ENCODE measurements around the gene PLEK. TPM values are rescaled to one million over a fixed set of nuclear protein-coding genes. Genes with fewer than 3 reads are reported as not detected.

PLEK gene
- total RNA-seq, 8 experiments from 2014 or later: 0.17 to 1.6 (median 0.87) TPM; not detected in 1

- ATAC-seq (replicated peaks in 6 of 8): peak in 5 of 8 experiments; percentile 23 to 80 (median 53)
- peaks cover 6 to 14% of the 10 kb centered on the region in 2 donors for H3K4me1 ChIP-seq (replicated peaks in 1 of 2)
- no peak overlapping the region for H3K27ac ChIP-seq
- in situ Hi-C loops (cut with MboI; ENCODE audit: low pct_unique_long_range_greater_than_20kb in 2 of 9, low sequenced_read_pairs in 9 of 9, unreplicated experiment in 9 of 9): no loop called here
- 20 to 75% (median 33%) methylated on average over 1 to 3 of the region's 3 CpGs; no CpG with 5 or more reads in 5 of the 10 experiments for WGBS, 10 experiments
- H3K4me3 ChIP-seq: no peak overlapping the region
These were observed 49.8 kb downstream of the PLEK start for GRCh38 chr2:68414876-68415275.

DNA sequence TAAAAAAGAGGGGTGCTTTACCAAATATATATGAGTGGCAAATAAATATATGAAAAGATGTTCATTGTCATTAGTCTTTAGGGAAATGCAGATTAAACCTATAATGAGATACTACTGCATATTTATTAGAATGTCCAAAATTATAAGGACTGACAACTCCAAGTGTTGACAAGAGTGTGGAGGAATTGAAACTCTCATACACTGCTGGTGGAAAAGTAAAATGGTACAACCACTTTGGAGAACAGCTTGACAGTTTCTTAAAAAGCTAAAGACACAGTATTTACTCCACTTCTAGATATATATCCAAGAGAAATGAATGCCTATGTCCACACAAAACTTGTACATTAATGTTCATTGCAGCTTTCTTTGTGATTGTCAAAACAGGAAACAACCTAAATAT, 50.4 kb downstream of the PLEK start:
- no peak for ATAC-seq (replicated peaks in 6 of 8)
- Histone ChIP-seq H3K27ac (no peak overlapping the region), H3K4me1 (replicated peaks in 1 of 2) (peaks cover 12 to 19% of the 10 kb centered on the region in 2 donors), H3K4me3 (no peak overlapping the region)
- in situ Hi-C loops (cut with MboI; ENCODE audit: low pct_unique_long_range_greater_than_20kb in 2 of 9, low sequenced_read_pairs in 9 of 9, unreplicated experiment in 9 of 9): no loop called here

- 67 to 100% (median 83%) methylated on average over 1 to 4 of the region's 9 CpGs; no CpG with 5 or more reads in 1 of the 10 experiments for WGBS, 10 experiments
- in situ Hi-C loops (cut with MboI; ENCODE audit: low pct_unique_long_range_greater_than_20kb in 2 of 9, low sequenced_read_pairs in 9 of 9, unreplicated experiment in 9 of 9): no loop called here
These were observed 51.1 kb downstream of the PLEK start for GRCh38 chr2:68416081-68416675.

DNA sequence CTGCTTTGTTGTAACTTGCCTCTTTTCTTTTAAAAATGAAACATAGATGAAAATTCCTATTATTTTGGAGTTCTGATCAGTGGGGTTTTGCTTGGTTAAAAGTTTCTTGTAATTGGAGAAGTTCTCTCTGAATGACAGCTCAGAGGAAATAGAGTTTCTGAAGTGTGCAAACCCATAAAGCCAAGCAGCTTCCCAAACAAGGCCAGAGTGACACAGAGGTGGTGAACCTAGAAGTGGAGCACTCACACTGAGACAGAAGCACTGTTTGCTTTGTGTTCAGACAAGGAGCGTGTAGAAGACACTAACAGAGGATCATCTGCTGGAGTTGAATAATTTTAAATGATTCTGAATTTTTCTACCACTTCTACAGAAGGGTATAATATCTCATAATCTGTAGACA, 52.8 kb downstream of the PLEK start:
- Histone ChIP-seq H3K27ac (no peak overlapping the region), H3K4me1 (replicated peaks in 1 of 2) (peaks cover 18 to 25% of the 10 kb centered on the region in 2 donors), H3K4me3 (no peak overlapping the region)
- WGBS, 10 experiments: 0 to 86% (median 80%) methylated on average over 1 of the region's 1 CpG; no CpG with 5 or more reads in 5 of the 10 experiments
- in situ Hi-C loops (cut with MboI; ENCODE audit: low pct_unique_long_range_greater_than_20kb in 2 of 9, low sequenced_read_pairs in 9 of 9, unreplicated experiment in 9 of 9): no loop called here
- no peak for ATAC-seq (replicated peaks in 6 of 8)

More at GRCh38 chr2:68416081-68416675, 51.1 kb downstream of the PLEK start:
- Histone ChIP-seq H3K4me3 (no peak overlapping the region), H3K27ac (no peak overlapping the region), H3K4me1 (replicated peaks in 1 of 2) (peaks cover 18 to 25% of the 10 kb centered on the region in 2 donors)
- no peak for ATAC-seq (replicated peaks in 6 of 8)

DNA sequence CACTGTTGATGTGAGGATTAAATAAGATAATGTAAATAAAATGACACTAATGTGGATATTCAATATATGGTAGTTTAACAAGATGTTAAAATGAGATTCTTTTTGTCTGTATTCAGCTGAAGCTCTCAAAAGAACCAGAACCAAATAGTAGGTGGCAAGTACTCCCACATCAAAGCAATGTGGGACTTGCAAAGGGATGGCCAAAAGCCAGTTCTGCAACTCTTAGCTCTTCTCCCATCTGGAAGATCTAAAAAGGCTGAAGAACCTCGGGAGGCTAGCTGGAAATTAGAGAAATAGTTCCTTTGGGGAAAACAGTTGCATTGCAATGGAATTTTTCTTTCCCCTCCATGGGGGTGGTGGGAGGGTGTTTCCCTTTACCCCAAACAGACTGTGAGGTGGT, 53.3 kb downstream of the PLEK start:
- H3K27ac ChIP-seq: no peak overlapping the region
- no peak for ATAC-seq (replicated peaks in 6 of 8)

GRCh38 chr2:68418855-68419254, 53.8 kb downstream of the PLEK start:
- Histone ChIP-seq H3K27ac (no peak overlapping the region), H3K4me1 (replicated peaks in 1 of 2) (peaks cover 18 to 23% of the 10 kb centered on the region in 2 donors), H3K4me3 (no peak overlapping the region)
- ATAC-seq (replicated peaks in 6 of 8): no peak
- in situ Hi-C loops (cut with MboI; ENCODE audit: low pct_unique_long_range_greater_than_20kb in 2 of 9, low sequenced_read_pairs in 9 of 9, unreplicated experiment in 9 of 9): no loop called here
- 48 to 100% (median 86%) methylated on average over 1 to 2 of the region's 3 CpGs; no CpG with 5 or more reads in 6 of the 10 experiments for WGBS, 10 experiments

More for the DNA sequence above, 53.3 kb downstream of the PLEK start:
- in situ Hi-C loops (cut with MboI; ENCODE audit: low pct_unique_long_range_greater_than_20kb in 2 of 9, low sequenced_read_pairs in 9 of 9, unreplicated experiment in 9 of 9): no loop called here
- no peak overlapping the region for H3K4me3 ChIP-seq
- 14 to 60% (median 29%) methylated on average over 1 of the region's 1 CpG; no CpG with 5 or more reads in 3 of the 10 experiments for WGBS, 10 experiments
- peaks cover 18 to 25% of the 10 kb centered on the region in 2 donors for H3K4me1 ChIP-seq (replicated peaks in 1 of 2)

- 0 to 100% (median 67%) methylated on average over 1 to 3 of the region's 3 CpGs; no CpG with 5 or more reads in 1 of the 10 experiments for WGBS, 10 experiments
- H3K27ac ChIP-seq: peak overlapping the region; percentile 79 to 88
- peaks cover 18 to 23% of the 10 kb centered on the region in 2 donors for H3K4me1 ChIP-seq (replicated peaks in 1 of 2)
- peak in 5 of 8 experiments; percentile 73 to 98 (median 96) for ATAC-seq (replicated peaks in 6 of 8)
- H3K4me3 ChIP-seq: no peak overlapping the region
- in situ Hi-C loops (cut with MboI; ENCODE audit: low pct_unique_long_range_greater_than_20kb in 2 of 9, low sequenced_read_pairs in 9 of 9, unreplicated experiment in 9 of 9): no loop called here
These were observed 55.3 kb downstream of the PLEK start for GRCh38 chr2:68420254-68420910.

GRCh38 chr2:68423966-68424650, 59.0 kb downstream of the PLEK start:
- Histone ChIP-seq H3K4me1 (replicated peaks in 1 of 2) (peaks cover 16 to 18% of the 10 kb centered on the region in 2 donors), H3K4me3 (no peak overlapping the region), H3K27ac (no peak overlapping the region)
- in situ Hi-C loops (cut with MboI; ENCODE audit: low pct_unique_long_range_greater_than_20kb in 2 of 9, low sequenced_read_pairs in 9 of 9, unreplicated experiment in 9 of 9): no loop called here
- ATAC-seq (replicated peaks in 6 of 8): no peak
- 29 to 80% (median 47%) methylated on average over 1 to 2 of the region's 2 CpGs; no CpG with 5 or more reads in 1 of the 10 experiments for WGBS, 10 experiments

- Histone ChIP-seq H3K27ac (no peak overlapping the region), H3K4me3 (no peak overlapping the region), H3K4me1 (replicated peaks in 1 of 2) (peaks cover 6% of the 10 kb centered on the region in 2 donors)
- in situ Hi-C loops (cut with MboI; ENCODE audit: low pct_unique_long_range_greater_than_20kb in 2 of 9, low sequenced_read_pairs in 9 of 9, unreplicated experiment in 9 of 9): loop anchor here in 5 of 9 experiments (25.0 kb wide), 3 partner anchors 113 to 313 kb away; partner anchors contain the start of gene CNRIP1 (in 1 of the 5)
- WGBS, 10 experiments: 34 to 93% (median 60%) methylated on average over 2 to 3 of the region's 3 CpGs; no CpG with 5 or more reads in 4 of the 10 experiments
- no peak for ATAC-seq (replicated peaks in 6 of 8)
These were observed 60.4 kb downstream of the PLEK start for GRCh38 chr2:68425503-68425902.

DNA sequence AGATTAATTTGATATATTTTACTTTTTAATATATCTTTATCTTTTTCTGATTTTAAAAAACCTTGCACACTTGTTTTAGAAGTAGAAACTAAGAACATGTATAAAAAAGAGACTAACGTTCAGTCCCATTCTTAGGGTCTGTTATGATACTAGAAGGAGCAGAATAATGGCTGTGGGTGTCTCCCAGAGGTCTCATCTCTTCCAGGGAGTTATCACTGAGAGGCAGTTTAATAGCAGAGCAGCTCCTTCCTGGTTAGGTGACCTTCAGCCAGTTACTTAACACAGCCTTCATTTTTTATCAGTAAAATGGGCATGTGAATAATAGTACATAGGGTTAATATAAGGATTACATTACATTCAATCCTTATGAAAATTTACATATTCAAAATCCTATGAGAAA, 61.4 kb downstream of the PLEK start:
- ATAC-seq (replicated peaks in 6 of 8): no peak
- Histone ChIP-seq H3K4me3 (no peak overlapping the region), H3K4me1 (replicated peaks in 1 of 2) (no peaks in the 10 kb centered on the region), H3K27ac (no peak overlapping the region)
- 25 to 88% (median 70%) methylated on average over 1 of the region's 1 CpG; no CpG with 5 or more reads in 1 of the 10 experiments for WGBS, 10 experiments
- in situ Hi-C loops (cut with MboI; ENCODE audit: low pct_unique_long_range_greater_than_20kb in 2 of 9, low sequenced_read_pairs in 9 of 9, unreplicated experiment in 9 of 9): loop anchor here in 5 of 9 experiments (25.0 kb wide), 3 partner anchors 114 to 314 kb away; partner anchors contain the start of gene CNRIP1 (in 1 of the 5)

DNA sequence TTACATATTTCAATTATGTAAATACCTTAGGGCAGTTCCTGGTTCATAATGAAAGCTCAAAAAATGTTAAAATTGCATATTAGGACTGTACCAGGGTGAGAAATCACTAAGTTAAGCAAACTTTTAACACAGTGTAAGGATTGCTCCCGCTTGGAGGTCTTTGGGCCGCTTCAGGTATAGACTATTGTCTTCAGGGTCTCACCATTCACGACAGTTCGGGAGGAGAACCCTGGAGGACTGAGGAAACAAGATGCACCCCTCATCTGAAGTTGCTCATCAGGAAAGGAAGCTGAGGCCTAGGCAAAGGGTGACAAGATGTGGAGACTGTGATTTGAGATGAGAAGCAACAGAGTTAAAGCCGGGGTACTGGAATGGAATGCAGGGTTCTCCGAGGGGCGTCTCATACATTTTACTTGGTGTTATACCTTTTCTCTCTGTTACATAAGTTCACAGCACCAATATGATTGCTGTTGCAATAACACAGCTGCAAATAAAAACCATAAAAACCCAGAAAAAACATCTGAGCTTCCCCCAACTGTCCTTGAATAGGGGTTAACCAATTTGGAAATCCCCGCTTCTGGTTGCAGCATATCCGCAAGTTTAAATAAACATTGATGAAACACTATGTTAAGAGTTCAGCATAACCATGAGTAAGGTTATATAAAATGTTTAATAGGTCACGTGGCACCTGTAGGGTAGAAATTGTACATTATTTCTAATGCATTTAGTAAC, 61.9 kb downstream of the PLEK start:
- H3K4me1 ChIP-seq (replicated peaks in 1 of 2): no peaks in the 10 kb centered on the region
- 18 to 96% (median 90%) methylated on average over 2 to 9 of the region's 10 CpGs for WGBS, 10 experiments
- no peak overlapping the region for H3K4me3 ChIP-seq
- in situ Hi-C loops (cut with MboI; ENCODE audit: low pct_unique_long_range_greater_than_20kb in 2 of 9, low sequenced_read_pairs in 9 of 9, unreplicated experiment in 9 of 9): loop anchor here in 5 of 9 experiments (25.0 kb wide), 3 partner anchors 115 to 315 kb away; partner anchors contain the start of gene CNRIP1 (in 1 of the 5)
- no peak overlapping the region for H3K27ac ChIP-seq
- ATAC-seq (replicated peaks in 6 of 8): peak in 3 of 8 experiments; percentile 10 to 84 (median 40)

GRCh38 chr2:68428126-68428525, 63.0 kb downstream of the PLEK start:
- WGBS, 10 experiments: 0 to 78% (median 64%) methylated on average over 2 to 4 of the region's 4 CpGs; no CpG with 5 or more reads in 2 of the 10 experiments
- in situ Hi-C loops (cut with MboI; ENCODE audit: low pct_unique_long_range_greater_than_20kb in 2 of 9, low sequenced_read_pairs in 9 of 9, unreplicated experiment in 9 of 9): loop anchor here in 5 of 9 experiments (25.0 kb wide), 3 partner anchors 116 to 316 kb away; partner anchors contain the start of gene CNRIP1 (in 1 of the 5)
- Histone ChIP-seq H3K27ac (no peak overlapping the region), H3K4me3 (no peak overlapping the region), H3K4me1 (replicated peaks in 1 of 2) (no peaks in the 10 kb centered on the region)
- peak in 3 of 8 experiments; percentile 47 to 77 (median 61) for ATAC-seq (replicated peaks in 6 of 8)
